ENCODE measurements around the gene DUSP14.

DNA sequence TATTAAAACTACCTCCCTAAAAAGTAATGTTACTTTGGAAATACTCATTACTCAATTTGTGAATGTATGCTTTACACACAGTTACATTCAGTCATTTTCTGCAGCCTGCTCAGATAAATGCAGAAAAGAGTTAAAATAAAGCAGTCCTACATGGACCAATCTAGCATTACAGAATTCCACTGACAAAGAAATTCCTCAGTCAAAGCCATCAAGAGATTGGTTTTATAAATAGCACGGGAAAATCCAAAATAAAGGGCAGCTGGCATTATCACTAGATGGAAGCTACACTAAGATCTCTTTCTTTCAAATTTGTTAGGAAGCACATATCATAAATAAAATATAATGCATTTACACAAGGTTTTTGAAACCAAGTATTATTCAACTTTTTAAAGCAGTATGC, 58.3 kb downstream of the DUSP14 start:
- TF ChIP-seq ATF7 (IDR thresholded peaks at IDR 0.05) (no peak), ATF7 (CRISPR knock-in tag; IDR thresholded peaks at IDR 0.05) (no peak), ZFP37 (CRISPR knock-in tag; IDR thresholded peaks at IDR 0.05; ENCODE audit: borderline replicate concordance) (no peak), NR2F1 (CRISPR knock-in tag; IDR thresholded peaks at IDR 0.05) (no peak), SP4 (CRISPR knock-in tag; IDR thresholded peaks at IDR 0.05) (no peak), KDM2A (CRISPR knock-in tag; IDR thresholded peaks at IDR 0.05; ENCODE audit: borderline replicate concordance, low read depth) (no peak), STAG1 (CRISPR knock-in tag; IDR thresholded peaks at IDR 0.05) (no peak), PHF8 (CRISPR knock-in tag; IDR thresholded peaks at IDR 0.05) (no peak), ZNF619 (CRISPR knock-in tag; IDR thresholded peaks at IDR 0.05) (no peak), NFYB (CRISPR knock-in tag; IDR thresholded peaks at IDR 0.05) (no peak)
- TF ChIP-seq, protein P1, sequence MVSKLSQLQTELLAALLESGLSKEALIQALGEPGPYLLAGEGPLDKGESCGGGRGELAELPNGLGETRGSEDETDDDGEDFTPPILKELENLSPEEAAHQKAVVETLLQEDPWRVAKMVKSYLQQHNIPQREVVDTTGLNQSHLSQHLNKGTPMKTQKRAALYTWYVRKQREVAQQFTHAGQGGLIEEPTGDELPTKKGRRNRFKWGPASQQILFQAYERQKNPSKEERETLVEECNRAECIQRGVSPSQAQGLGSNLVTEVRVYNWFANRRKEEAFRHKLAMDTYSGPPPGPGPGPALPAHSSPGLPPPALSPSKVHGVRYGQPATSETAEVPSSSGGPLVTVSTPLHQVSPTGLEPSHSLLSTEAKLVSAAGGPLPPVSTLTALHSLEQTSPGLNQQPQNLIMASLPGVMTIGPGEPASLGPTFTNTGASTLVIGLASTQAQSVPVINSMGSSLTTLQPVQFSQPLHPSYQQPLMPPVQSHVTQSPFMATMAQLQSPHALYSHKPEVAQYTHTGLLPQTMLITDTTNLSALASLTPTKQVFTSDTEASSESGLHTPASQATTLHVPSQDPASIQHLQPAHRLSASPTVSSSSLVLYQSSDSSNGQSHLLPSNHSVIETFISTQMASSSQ (IDR thresholded peaks at IDR 0.05; ENCODE audit: low read depth) = no peak
- TF ChIP-seq, protein P1 (CRISPR knock-in tag; IDR thresholded peaks at IDR 0.05; ENCODE audit: borderline replicate concordance) = no peak
- TF ChIP-seq, protein P2, sequence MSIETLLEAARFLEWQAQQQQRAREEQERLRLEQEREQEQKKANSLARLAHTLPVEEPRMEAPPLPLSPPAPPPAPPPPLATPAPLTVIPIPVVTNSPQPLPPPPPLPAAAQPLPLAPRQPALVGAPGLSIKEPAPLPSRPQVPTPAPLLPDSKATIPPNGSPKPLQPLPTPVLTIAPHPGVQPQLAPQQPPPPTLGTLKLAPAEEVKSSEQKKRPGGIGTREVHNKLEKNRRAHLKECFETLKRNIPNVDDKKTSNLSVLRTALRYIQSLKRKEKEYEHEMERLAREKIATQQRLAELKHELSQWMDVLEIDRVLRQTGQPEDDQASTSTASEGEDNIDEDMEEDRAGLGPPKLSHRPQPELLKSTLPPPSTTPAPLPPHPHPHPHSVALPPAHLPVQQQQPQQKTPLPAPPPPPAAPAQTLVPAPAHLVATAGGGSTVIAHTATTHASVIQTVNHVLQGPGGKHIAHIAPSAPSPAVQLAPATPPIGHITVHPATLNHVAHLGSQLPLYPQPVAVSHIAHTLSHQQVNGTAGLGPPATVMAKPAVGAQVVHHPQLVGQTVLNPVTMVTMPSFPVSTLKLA (IDR thresholded peaks at IDR 0.05) = no peak

Data from HepG2 (cell line).